ENCODE results near the gene SIRT3.

SIRT3 gene

GRCh38 chr11:279966-280705, 44.0 kb upstream of the SIRT3 start:
- WGBS, 2 experiments (ENCODE audit: insufficient coverage in 2 of 2), result 18 to 29% methylated on average over 63 to 82 of the region's 85 CpGs
- H3K27ac ChIP-seq (ENCODE audit: low read depth, low read length, severe bottlenecking), result no peak overlapping the region
- no peaks in the 10 kb centered on the region for H3K9me3 ChIP-seq (ENCODE audit: control insufficient read depth, low read length)
- no peaks in the 10 kb centered on the region for H3K4me1 ChIP-seq (ENCODE audit: control insufficient read depth, insufficient read depth, low read length, poor library complexity, severe bottlenecking)
- no peaks in the 10 kb centered on the region for H3K36me3 ChIP-seq (ENCODE audit: control insufficient read depth, insufficient read depth, low read length)
- H3K4me3 ChIP-seq (ENCODE audit: extremely low read depth, insufficient read depth, low read length, poor library complexity, severe bottlenecking), result no peak overlapping the region

GRCh38 chr11:279040-279965, 43.2 kb upstream of the SIRT3 start:
- no peak overlapping the region for H3K27ac ChIP-seq (ENCODE audit: low read depth, low read length, severe bottlenecking)
- no peaks in the 10 kb centered on the region for H3K36me3 ChIP-seq (ENCODE audit: control insufficient read depth, insufficient read depth, low read length)
- H3K4me3 ChIP-seq (ENCODE audit: extremely low read depth, insufficient read depth, low read length, poor library complexity, severe bottlenecking), result no peak overlapping the region
- H3K4me1 ChIP-seq (ENCODE audit: control insufficient read depth, insufficient read depth, low read length, poor library complexity, severe bottlenecking), result no peaks in the 10 kb centered on the region
- 68% methylated on average over 88 to 94 of the region's 97 CpGs for WGBS, 2 experiments (ENCODE audit: insufficient coverage in 2 of 2)
- no peaks in the 10 kb centered on the region for H3K9me3 ChIP-seq (ENCODE audit: control insufficient read depth, low read length)

- Histone ChIP-seq H3K9me3 (ENCODE audit: control insufficient read depth, low read length) (no peaks in the 10 kb centered on the region), H3K4me3 (ENCODE audit: extremely low read depth, insufficient read depth, low read length, poor library complexity, severe bottlenecking) (no peak within 1 kb of the TSS), H3K27ac (ENCODE audit: low read depth, low read length, severe bottlenecking) (no peak within 1 kb of the TSS), H3K4me1 (ENCODE audit: control insufficient read depth, insufficient read depth, low read length, poor library complexity, severe bottlenecking) (no peaks in the 10 kb centered on the region), H3K36me3 (ENCODE audit: control insufficient read depth, insufficient read depth, low read length) (no peaks in the 10 kb centered on the region)
- WGBS, 2 experiments (ENCODE audit: insufficient coverage in 2 of 2), result 87 to 94% methylated on average over 18 to 19 of the region's 21 CpGs
These were observed 42.1 kb upstream of the SIRT3 start, which contains the start of gene NLRP6 for GRCh38 chr11:278001-278951. Gene NLRP6 (plus strand): TSS chr11:278407. CDS start chr11:278570, 163 bp downstream.

GRCh38 chr11:276219-276618, 40.1 kb upstream of the SIRT3 start:
- Histone ChIP-seq H3K9me3 (ENCODE audit: control insufficient read depth, low read length) (no peaks in the 10 kb centered on the region), H3K27ac (ENCODE audit: low read depth, low read length, severe bottlenecking) (no peak overlapping the region), H3K4me1 (ENCODE audit: control insufficient read depth, insufficient read depth, low read length, poor library complexity, severe bottlenecking) (no peaks in the 10 kb centered on the region), H3K4me3 (ENCODE audit: extremely low read depth, insufficient read depth, low read length, poor library complexity, severe bottlenecking) (no peak overlapping the region), H3K36me3 (ENCODE audit: control insufficient read depth, insufficient read depth, low read length) (no peaks in the 10 kb centered on the region)

GRCh38 chr11:272931-273198, 36.7 kb upstream of the SIRT3 start:
- H3K36me3 ChIP-seq (ENCODE audit: control insufficient read depth, insufficient read depth, low read length), result no peaks in the 10 kb centered on the region
- whole genome bisulfite sequencing, 2 experiments (ENCODE audit: insufficient coverage in 2 of 2), result 92 to 94% methylated on average over 6 of the region's 6 CpGs
- H3K9me3 ChIP-seq (ENCODE audit: control insufficient read depth, low read length), result no peaks in the 10 kb centered on the region
- no peaks in the 10 kb centered on the region for H3K4me1 ChIP-seq (ENCODE audit: control insufficient read depth, insufficient read depth, low read length, poor library complexity, severe bottlenecking)
- no peak overlapping the region for H3K4me3 ChIP-seq (ENCODE audit: extremely low read depth, insufficient read depth, low read length, poor library complexity, severe bottlenecking)
- H3K27ac ChIP-seq (ENCODE audit: low read depth, low read length, severe bottlenecking), result no peak overlapping the region

- Histone ChIP-seq H3K36me3 (ENCODE audit: control insufficient read depth, insufficient read depth, low read length) (no peaks in the 10 kb centered on the region), H3K4me1 (ENCODE audit: control insufficient read depth, insufficient read depth, low read length, poor library complexity, severe bottlenecking) (no peaks in the 10 kb centered on the region), H3K27ac (ENCODE audit: low read depth, low read length, severe bottlenecking) (no peak overlapping the region), H3K9me3 (ENCODE audit: control insufficient read depth, low read length) (no peaks in the 10 kb centered on the region), H3K4me3 (ENCODE audit: extremely low read depth, insufficient read depth, low read length, poor library complexity, severe bottlenecking) (no peak overlapping the region)
- WGBS, 2 experiments (ENCODE audit: insufficient coverage in 2 of 2), result 88 to 90% methylated on average over 16 to 20 of the region's 22 CpGs
These were observed 36.2 kb upstream of the SIRT3 start for GRCh38 chr11:272195-272930.

GRCh38 chr11:271319-271715, 35.2 kb upstream of the SIRT3 start:
- H3K27ac ChIP-seq (ENCODE audit: low read depth, low read length, severe bottlenecking), result no peak overlapping the region
- no peaks in the 10 kb centered on the region for H3K9me3 ChIP-seq (ENCODE audit: control insufficient read depth, low read length)
- 89 to 91% methylated on average over 4 to 7 of the region's 8 CpGs for WGBS, 2 experiments (ENCODE audit: insufficient coverage in 2 of 2)
- no peak overlapping the region for H3K4me3 ChIP-seq (ENCODE audit: extremely low read depth, insufficient read depth, low read length, poor library complexity, severe bottlenecking)
- no peaks in the 10 kb centered on the region for H3K36me3 ChIP-seq (ENCODE audit: control insufficient read depth, insufficient read depth, low read length)
- no peaks in the 10 kb centered on the region for H3K4me1 ChIP-seq (ENCODE audit: control insufficient read depth, insufficient read depth, low read length, poor library complexity, severe bottlenecking)

GRCh38 chr11:270451-271318, 34.5 kb upstream of the SIRT3 start:
- Histone ChIP-seq H3K27ac (ENCODE audit: low read depth, low read length, severe bottlenecking) (no peak overlapping the region), H3K4me3 (ENCODE audit: extremely low read depth, insufficient read depth, low read length, poor library complexity, severe bottlenecking) (no peak overlapping the region), H3K36me3 (ENCODE audit: control insufficient read depth, insufficient read depth, low read length) (no peaks in the 10 kb centered on the region), H3K4me1 (ENCODE audit: control insufficient read depth, insufficient read depth, low read length, poor library complexity, severe bottlenecking) (no peaks in the 10 kb centered on the region), H3K9me3 (ENCODE audit: control insufficient read depth, low read length) (no peaks in the 10 kb centered on the region)
- 85 to 86% methylated on average over 14 to 15 of the region's 18 CpGs for WGBS, 2 experiments (ENCODE audit: insufficient coverage in 2 of 2)

- Histone ChIP-seq H3K9me3 (ENCODE audit: control insufficient read depth, low read length) (no peaks in the 10 kb centered on the region), H3K36me3 (ENCODE audit: control insufficient read depth, insufficient read depth, low read length) (no peaks in the 10 kb centered on the region), H3K4me3 (ENCODE audit: extremely low read depth, insufficient read depth, low read length, poor library complexity, severe bottlenecking) (no peak overlapping the region), H3K4me1 (ENCODE audit: control insufficient read depth, insufficient read depth, low read length, poor library complexity, severe bottlenecking) (no peaks in the 10 kb centered on the region), H3K27ac (ENCODE audit: low read depth, low read length, severe bottlenecking) (no peak overlapping the region)
- 78 to 86% methylated on average over 14 to 17 of the region's 21 CpGs for WGBS, 2 experiments (ENCODE audit: insufficient coverage in 2 of 2)
These were observed 33.2 kb upstream of the SIRT3 start for GRCh38 chr11:269146-269890.
